HG03103 (cell line): ENCODE results near the gene TLX3.
"Not testable (repeated sequence)": the region's sequence is repeated elsewhere in the genome, so short reads cannot be mapped to it uniquely, and the experiment has no call there.

Experiments used
- ATAC-seq: cut with Tn5 transposase; IDR thresholded peaks from one replicate; pipeline ENCODE4 v1.9.1; 2021; ENCODE audit warnings: low read depth; ENCODE audit not compliant: unreplicated experiment

TLX3 gene

GRCh38 chr5:171308453-171309275, at the start of gene TLX3:
TSS of gene TLX3 (plus strand) at chr5:171309248. CDS start at chr5:171309366, 118 bp downstream.
- no peak for ATAC-seq

- ATAC-seq, result no peak
Measured at GRCh38 chr5:171261361-171261760, 47.7 kb upstream of the TLX3 start.

GRCh38 chr5:171261904-171262303, 47.1 kb upstream of the TLX3 start:
- ATAC-seq, result no peak

GRCh38 chr5:171263181-171263580, 45.9 kb upstream of the TLX3 start:
- no peak for ATAC-seq

GRCh38 chr5:171264843-171265242, 44.2 kb upstream of the TLX3 start:
- no peak for ATAC-seq

- ATAC-seq, result no peak
Measured at GRCh38 chr5:171268700-171269620, 40.1 kb upstream of the TLX3 start.

GRCh38 chr5:171269717-171270116, 39.3 kb upstream of the TLX3 start:
- ATAC-seq, result no peak

- no peak for ATAC-seq
Measured at GRCh38 chr5:171270136-171270535, 38.9 kb upstream of the TLX3 start.

GRCh38 chr5:171271798-171272197, 37.2 kb upstream of the TLX3 start:
- ATAC-seq, result no peak

GRCh38 chr5:171272996-171273970, 35.8 kb upstream of the TLX3 start:
- no peak for ATAC-seq

- no peak for ATAC-seq
Measured at GRCh38 chr5:171275841-171276544, 33.1 kb upstream of the TLX3 start.

- ATAC-seq, result no peak
Measured at GRCh38 chr5:171283753-171284152, 25.3 kb upstream of the TLX3 start.

- ATAC-seq, result no peak
Measured at GRCh38 chr5:171285465-171285864, 23.6 kb upstream of the TLX3 start.

- no peak for ATAC-seq
Measured at GRCh38 chr5:171288066-171288465, 21.0 kb upstream of the TLX3 start.

GRCh38 chr5:171291371-171291770, 17.7 kb upstream of the TLX3 start:
- ATAC-seq, result no peak

GRCh38 chr5:171295299-171295698, 13.7 kb upstream of the TLX3 start:
- no peak for ATAC-seq

- no peak for ATAC-seq
Measured at GRCh38 chr5:171295801-171296200, 13.2 kb upstream of the TLX3 start.

GRCh38 chr5:171297941-171298340, 11.1 kb upstream of the TLX3 start:
- not testable (repeated sequence) for ATAC-seq

GRCh38 chr5:171299228-171299627, 9.8 kb upstream of the TLX3 start:
- ATAC-seq, result no peak

GRCh38 chr5:171299851-171300250, 9.2 kb upstream of the TLX3 start:
- ATAC-seq, result no peak
